Islet precursor cell (in vitro differentiated cells): ENCODE measurements around the gene ILK.
A peak's percentile ranks its signal among the peaks of the same experiment; 100 is the strongest.

Experiments used
- DNase-seq: peaks from one replicate; pipeline ENCODE4 v3.0.0-alpha.2; 2018

Gene ILK

DNA sequence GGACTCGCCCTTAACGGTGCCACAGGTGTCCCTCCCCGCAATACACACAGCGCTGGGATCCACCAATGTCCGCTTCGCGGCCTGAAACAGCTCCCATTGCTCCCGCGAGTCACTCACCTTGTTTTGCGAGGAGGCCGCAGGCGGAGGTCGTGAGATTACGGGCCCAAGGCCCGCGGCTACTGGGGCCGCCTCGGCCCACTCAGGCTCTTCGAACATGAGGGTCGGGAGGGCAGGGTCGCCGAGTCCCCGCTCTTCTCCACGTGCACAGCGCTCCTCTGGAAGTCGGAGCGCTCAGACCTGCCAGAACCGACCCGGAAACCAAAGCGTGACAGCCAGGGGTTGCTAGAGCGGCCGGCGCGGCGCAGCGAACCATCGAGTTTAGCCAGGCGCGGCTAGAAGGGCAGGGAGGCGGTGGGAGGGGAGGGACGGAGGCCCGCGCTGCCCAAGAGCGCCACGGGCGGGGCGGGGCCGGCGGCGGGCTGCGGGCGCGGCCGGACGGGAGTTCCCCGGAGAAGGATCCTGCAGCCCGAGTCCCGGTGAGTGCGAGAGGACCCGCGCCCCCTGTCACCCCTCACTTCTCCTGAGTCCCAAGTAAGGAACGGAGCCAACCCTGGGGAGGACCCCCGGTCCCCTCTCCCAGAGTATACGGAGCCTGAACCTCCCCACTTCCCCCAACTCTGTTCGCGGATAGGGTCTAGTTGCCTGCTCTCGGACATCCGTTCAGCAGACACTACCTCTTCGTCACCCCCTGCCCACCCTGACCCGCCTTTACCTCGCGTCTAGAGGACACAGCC is at the start of gene ILK, which contains the start of gene RRP8:
TSS of gene ILK (plus strand) at position 488 of the 794 bp plus-strand sequence. CDS start 498 bp downstream, outside the sequence.
TSS of gene RRP8 (minus strand) at position 330 of the 794 bp plus-strand sequence. CDS start at position 216, 114 bp downstream.
- DNase-seq: peak; percentile 95

DNA sequence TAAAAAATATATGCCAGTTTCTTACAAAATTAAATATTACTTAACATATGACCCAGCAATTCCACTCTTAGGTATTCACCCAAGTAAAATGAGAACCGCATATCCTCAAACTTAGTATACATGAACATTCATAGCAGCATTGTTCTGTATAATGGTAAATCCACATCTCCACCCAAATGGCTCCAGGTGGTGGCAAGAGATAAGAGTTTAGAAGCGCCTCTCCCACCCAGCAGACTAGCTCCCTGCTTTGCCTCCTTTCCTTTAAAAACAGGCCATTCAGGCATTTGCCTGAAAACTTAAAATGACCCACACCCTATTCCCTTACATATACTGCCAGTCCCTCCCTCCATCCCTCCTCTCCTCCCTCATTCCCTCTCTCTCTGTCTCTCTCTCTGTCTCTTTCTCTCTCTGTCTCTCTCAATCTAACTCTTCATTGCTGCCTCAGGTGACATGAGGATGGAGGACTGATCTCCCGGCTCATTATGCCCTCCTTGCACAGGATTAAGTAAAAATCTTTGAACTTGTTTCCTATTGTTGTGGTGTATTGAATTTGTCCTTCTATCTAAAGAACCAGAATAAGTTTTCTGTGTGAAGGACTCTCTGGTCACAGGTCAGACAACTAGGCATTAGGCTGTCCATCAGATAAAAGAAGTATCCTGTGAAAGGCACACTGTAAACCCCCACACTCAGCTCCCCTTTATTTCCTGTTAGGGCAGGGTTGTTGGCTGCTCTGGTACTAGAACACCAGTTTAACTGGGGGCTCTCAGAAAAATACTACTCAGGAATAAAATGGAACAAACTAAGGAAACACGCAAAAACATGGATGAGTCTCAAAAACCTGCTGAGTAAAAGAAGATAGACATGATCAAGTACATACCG is 48.5 kb upstream of the ILK start:
- DNase-seq: no peak

DNA sequence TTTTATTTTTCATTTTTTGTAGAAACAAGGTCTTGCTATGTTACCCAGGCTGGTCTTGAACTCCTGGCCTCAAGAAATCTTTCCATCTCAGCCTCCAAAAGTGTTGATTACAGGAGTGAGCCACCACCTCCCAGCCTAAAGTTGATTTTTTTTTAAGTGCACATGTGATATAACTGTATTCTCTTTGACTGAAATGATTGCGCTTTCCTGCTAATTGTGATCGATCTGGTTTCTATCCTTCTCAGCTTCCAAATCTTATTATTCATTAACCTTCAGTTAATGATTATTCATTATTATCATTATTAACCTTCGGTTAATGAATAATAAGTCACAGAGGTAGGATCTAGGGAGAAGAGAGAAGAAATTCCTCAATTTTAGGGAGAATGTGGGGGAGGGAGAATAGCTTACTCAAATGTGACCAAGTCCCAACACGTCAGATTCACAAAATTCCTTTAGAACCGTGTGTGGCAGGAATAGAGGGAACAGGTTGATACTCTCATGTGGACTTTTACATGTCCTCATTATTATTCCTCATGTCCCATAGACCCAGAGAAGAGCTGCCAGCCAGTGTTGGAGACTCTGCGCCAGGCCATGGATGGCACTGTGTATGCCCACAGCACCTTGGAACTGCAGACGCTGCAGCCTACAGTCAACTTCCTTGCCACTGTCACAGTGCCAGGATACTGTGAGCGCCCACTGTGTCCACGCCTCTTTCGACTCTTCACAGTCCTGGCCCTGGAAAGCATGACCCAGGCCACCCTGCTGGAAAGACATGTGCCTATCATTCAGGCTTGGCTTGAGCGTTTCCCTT is 47.2 kb upstream of the ILK start:
- no peak for DNase-seq

DNA sequence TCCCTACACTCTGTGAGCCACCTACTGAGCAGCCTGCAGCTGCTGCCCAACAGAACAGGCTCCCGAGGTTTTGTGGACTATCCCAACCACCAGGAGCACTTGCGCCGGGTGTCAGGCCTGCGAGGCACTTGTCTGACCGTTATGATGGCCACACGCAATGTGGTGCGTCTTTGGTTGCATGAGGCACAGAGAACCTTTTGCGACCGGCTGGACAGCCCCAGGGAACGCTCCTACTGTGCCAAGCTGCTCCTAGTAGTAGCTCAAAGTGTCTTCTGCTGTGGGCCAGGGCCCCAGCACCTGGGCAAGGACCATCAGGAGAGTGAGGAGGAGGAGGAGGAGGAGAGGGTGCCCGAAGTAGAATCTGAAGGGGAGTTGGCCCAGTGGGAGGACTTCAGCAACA is 46.5 kb upstream of the ILK start:
- DNase-seq: no peak

DNA sequence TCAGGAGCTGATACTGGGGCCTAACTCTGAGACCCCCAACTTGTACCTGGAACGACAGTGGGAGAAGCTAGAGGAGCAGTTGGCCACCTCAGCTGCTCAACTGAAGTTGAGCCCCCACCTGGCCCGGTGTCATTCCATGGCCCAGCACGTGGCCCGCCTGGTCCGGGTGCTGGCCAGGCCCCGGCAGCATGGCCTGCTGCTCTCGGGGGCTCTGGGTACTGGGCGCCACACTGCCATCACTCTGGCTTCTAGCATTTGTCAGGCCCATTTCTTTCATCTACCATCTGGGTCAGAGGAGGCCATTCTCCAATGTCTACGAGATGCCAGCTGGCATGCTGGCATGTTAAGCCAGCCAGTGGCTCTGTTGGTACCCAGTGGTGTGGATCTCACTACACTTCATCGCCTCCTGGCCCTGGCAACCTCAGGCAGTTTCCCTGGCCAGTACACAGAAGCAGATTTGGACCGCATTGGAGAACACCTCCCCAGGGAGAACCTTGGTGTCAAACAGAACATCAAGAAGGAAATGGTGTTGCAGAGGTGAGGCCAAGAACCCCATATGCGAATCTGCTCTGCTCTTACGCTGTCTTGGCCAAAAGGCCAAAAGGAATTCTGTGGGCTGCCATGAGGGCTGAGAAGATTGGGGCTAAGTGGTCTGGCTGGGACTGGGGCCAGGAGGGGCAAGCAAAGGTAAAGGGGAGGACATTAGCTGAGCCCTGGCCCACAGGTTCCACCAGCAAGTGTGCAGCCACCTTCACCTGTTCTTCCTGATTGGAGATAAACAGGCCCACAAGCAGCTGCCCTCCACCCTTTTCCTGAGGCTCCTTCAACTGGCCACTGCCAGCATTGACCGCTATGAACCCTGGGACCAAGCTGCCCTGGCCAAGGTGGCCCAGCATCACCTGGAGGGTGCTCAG is 45.6 kb upstream of the ILK start:
- peak; percentile 38 for DNase-seq

DNA sequence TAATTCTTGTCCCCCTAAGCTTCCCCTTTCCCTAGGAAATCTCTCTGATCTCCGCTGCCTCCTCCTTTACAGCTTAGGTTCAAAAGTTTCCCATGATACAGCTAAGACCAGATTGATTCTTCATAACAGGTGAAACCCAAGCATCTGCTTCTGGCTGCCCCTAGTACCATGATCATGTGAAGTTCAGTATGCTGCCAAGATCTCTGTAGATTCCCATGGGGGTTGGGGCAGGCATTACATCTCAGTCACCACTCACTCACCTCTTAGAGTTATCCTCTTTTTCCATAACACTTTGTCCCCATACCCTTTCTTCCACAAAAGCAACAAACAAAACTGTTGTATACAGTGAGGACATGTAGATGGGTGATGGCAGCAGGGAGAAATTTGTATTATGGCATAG is 44.2 kb upstream of the ILK start:
- peak; percentile 3 for DNase-seq

DNA sequence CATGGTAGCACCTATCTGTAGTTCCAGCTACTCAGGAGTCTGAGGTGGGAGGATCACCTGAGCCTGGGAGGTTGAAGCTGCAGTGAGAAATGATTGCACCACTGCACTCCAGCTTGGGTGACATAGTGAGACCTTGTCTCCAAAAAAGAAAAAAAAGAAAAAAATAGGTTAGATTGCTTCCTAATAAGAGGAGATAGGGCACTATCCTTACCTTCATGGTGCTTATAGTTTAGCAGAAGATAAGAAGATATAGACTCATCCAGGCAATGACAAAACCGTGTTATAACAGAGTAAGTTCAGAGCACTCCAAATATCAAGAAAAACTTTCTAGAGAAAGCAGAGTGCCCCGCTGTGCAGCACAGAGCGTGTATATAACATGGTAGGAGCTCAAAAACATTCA is 42.3 kb upstream of the ILK start:
- DNase-seq: no peak

DNA sequence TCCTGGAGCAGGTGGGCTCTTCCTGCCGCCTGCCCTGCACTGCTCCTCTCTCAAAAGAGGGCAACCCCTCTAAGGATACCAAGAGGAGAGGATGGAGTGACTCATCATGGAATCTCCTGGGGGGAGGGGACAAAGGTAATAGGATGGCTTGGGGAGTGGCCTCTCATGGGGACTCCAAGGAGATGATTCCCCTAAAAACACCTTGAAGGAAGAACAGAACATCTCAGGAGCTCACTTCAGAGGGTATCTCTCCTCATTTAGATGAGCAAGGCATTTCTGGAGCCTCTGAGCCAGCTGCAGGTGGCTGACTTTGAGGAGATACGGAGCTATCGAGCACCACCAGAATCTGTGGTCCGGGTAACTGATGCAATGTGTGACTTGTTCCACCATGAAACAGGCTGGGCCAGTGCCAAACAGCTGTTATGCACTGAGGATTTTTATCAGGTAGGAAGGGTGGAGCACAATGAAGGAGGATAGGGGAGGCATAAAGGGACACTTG is 40.4 kb upstream of the ILK start:
- no peak for DNase-seq

DNA sequence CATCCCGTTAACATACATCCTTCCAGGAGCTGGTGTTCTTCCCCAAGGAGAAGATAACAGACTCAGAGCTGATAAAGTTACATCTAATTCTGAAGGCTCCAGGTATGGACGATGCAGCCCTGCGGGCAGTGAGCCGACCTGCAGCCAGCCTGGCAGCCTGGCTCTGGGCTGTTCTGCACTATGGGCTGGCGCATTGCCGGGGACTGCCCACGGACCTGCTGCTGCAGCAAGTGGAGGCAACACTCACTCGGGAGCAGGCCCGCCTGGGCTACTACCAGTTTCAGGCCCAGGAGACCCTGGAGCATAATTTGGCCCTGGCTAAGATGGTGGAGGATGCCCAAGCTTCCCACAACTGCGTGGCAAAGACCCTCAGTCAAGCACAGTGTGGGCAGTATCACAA is 39.9 kb upstream of the ILK start:
- no peak for DNase-seq

DNA sequence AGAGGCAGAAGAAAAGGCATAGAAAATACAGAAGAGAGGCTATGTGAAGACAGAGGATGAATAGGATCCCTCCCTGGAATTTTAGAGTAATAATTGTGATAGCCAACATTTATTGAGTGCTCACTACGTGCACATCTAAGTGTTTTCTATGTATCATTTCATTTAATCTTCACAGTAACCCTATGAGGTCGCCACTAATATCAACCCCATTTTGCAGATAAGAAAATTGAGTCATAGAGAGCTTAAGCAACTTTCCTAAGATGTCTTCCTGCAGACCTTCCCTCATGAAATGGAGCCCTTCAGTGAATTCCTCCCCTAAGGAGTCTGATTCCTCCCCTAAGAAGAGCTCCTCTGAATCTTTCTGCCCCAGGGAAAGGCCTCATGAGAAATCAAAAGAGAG is 38.2 kb upstream of the ILK start:
- no peak for DNase-seq

DNA sequence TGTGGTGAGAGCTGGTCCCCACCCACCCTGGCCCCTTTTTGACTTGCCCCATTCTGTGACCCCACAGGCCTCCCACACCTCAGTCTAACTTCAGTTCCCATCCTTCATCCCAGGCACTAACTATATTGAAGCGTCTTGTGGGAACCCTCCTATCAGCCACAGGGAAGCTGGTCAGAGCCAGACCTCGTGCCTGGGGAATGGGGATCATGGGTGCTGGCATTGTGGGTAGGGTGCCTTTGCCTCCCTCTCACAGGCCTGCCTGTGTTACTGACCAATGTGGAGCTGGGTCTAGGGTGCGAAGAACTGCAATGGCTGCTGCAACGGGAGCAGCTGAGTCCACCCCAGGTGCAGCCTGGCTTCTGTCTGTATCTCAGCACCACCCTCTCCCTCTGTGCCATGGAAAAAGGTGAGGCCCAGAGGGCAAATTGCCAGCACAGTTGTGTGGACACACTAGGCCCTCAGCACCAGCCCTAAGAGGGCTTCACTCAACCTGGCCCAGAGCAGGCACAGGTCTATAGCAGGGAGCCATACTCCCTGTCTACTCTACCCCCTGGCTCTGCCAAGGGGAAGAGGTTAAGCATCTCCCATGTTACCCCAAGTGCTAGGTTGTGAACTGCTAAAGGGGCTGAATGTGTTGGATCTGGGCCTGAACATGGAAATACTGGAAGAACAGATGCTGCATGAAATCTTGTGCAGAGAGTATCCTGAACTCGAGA is 37.4 kb upstream of the ILK start:
- no peak for DNase-seq

DNA sequence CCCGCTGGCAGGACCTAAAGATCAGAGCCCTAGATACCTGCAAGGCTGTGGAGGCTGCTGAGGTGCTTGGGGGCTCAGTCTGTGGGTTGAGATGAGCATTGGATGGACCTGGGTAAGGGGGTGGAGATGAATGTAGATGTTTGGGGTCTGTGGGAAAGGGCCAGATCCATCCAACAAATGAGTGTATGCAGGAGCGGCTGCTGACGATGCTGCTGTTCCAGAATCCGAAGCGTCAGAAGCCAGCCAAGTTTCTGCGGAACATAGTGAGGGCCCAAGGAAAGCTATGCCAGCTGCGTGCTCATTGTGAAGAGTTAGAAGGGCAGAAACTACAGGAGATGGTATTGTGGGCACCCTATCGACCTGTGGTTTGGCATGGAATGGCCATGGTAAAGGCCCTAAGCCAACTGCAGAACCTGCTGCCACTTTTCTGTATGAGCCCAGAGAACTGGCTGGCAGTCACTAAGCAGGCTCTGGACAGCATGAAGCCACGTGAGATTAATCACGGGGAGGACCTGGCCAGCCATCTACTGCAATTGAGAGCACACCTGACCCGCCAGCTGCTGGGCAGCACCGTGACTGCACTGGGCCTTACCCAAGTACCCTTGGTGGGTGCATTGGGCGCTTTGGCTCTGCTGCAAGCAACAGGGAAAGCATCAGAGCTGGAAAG is 36.7 kb upstream of the ILK start:
- peak; percentile 36 for DNase-seq

DNA sequence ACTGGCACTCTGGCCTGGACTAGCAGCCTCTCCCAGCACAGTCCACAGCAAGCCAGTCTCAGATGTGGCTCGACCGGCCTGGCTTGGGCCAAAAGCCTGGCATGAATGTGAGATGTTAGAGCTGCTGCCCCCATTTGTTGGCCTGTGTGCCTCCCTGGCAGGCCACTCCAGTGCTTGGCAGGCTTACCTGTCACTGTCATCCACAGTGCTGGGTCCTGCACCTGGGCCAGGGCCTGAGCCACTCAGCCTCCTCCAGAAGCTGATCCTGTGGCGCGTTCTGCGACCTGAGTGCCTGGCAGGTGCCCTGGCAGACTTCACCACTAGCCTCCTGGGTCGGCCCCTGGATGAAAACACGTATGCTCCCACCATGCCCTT is 36.2 kb upstream of the ILK start:
- DNase-seq: no peak

DNA sequence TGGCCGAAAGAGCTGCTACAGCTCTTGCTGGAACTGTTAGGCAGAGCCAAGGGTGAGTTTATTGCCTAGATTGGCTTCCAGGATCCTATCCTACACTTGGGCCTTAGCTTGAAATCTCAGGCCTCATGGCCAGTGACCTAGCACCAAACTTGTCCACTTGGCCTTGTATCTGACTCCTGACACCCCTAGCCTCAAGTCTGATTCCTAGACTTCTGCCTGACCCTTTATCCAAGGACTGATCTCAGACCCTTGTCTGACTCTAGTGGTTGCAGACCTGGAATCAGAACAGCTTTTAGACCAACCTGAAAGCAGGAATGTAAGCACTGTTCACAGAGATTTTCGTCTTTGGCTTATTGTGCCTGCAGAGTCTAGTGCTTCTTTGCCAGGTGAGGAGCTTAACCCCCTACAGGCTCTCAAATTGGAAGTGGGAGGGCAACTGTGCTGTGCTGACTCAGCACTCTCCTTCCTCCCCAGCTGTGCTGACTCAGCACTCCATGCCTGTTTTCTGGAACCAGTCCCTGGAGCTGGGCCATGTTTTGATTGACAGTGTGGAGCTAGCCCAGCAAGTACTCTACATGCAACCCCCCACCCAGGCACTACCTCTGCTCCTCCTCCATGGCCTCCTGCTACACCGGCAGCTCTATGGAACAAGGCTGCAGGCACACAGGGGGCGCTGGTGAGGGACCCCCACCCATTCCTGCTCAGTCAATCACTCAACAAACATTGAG is 35.2 kb upstream of the ILK start:
- DNase-seq: peak; percentile 61

DNA sequence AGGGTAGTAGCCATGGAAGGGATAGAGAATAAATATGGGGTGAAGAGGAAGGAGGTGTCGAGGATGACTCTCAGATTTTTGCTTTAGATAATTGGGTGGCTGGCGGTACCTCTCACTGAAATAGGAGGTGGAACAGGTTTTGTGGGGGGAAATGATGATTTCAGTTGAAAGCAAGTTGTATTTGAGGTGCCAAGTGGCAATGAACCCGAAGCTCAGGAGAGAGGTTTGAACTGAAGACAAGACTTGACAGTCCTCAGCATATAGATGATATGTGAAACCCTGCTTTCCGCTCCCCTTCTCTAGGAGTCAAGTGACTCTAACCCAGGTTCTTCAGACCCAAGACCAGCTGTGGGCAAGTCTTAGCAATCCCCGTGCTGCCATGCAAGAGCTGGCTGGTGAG is 33.9 kb upstream of the ILK start:
- no peak for DNase-seq

DNA sequence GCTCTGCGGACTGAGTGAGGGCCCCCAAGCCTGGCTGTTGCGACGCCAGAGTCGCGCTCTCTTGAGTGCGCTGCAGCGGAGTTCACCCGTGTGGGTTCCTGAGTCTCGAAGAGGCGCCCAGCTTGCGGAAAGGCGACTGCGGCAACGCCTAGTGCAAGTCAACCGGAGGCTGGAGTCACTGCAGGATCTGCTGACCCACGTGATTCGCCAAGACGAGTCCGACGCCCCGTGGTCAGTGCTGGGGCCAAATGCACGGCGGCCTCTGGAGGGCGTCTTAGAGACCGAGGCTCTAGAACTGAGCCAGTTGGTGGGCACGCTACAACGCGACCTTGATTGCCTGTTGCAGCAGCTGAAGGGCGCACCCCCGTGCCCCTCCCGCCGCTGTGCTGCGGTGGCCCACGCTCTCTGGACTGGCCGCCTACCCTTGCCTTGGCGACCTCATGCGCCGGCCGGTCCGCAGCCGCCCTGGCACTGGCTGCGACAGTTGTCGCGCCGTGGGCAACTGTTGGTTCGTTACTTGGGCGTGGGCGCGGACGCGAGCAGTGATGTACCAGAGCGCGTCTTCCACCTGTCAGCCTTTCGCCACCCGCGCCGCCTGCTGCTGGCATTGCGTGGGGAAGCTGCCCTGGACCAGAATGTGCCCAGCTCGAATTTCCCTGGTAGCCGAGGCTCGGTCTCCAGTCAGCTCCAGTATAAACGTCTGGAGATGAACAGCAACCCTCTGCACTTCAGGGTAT is 32.7 kb upstream of the ILK start:
- DNase-seq: no peak

DNA sequence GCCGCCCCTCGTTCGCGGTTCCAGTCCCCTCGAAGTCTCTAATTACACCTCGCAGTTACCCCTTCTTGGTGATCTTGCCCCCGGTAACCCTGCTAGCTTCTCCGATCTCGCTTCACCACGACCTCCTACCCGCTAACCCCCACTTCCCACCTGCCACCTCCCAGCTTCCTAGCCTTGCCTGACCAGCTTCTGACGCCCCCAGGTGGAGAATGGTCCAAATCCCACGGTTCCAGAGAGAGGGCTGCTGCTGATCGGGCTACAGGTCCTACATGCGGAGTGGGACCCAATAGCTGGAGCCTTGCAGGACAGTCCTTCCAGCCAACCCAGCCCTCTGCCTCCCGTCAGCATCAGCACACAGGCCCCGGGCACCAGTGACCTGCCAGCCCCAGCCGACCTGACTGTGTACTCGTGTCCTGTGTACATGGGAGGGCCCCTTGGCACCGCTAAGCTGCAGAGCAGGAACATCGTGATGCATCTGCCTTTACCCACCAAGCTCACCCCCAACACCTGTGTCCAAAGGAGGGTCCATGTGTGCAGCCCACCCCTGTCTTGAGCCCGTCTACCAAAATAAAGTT is 32.1 kb upstream of the ILK start:
- no peak for DNase-seq

DNA sequence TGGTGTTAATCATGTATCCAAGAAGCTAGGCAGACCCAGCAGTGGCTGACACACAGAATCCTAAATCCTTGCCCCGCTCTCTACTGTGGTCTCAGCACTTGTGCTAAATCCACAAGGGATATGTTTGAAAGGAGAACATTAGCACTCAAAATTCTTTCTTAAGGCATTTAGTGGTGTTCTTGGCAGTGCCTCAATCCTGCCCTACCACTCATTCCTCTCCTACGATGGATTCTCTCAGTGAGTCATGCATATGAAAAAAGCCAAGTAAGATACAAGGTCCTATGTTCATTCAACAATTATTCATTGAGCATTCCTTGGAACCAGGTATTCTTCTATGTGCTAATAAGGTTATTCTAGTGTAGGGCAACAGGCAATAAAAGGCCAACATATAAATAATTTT is 31.4 kb upstream of the ILK start:
- no peak for DNase-seq
